OCI-LY7 (cell line): ENCODE measurements around the gene DOHH.

Experiments used
- CTCF ChIP-seq: fragments of 200-600 bp; sonication (generic); conservative IDR thresholded peaks from 2 replicates; pipeline ENCODE4 v1.5.1; 2014; ENCODE audit warnings: mild to moderate bottlenecking, antibody characterized with exemption, low read length, moderate library complexity, mixed read lengths
- EZH2phosphoT487 ChIP-seq: fragments of 200-600 bp; sonication (generic); IDR thresholded peaks from 2 replicates; pipeline ENCODE4 v1.6.1; 2018; ENCODE audit warnings: low read depth, borderline replicate concordance, mild to moderate bottlenecking, mixed run types, antibody characterized with exemption, low read length, moderate library complexity, mixed read lengths

- TF ChIP-seq CTCF (no peak), EZH2phosphoT487 (no peak)
Observed at GRCh38 chr19:3457528-3458228, 42.8 kb downstream of the DOHH start.
